Activated naive CD8-positive, alpha-beta T cell treated with anti-CD3 and anti-CD28 coated beads for 36 hours (primary cell): Measurements from ENCODE around the gene SFMBT1. TPM values are rescaled to one million over a fixed set of nuclear protein-coding genes. Genes with fewer than 3 reads are reported as not detected.

Experiments
- DNase-seq: peaks from one replicate; pipeline ENCODE4 v3.0.0; 2021
- H3K27ac Mint-ChIP-seq: one replicate; pipeline ENCODE4 v1.8.0; 2022; ENCODE audit warnings: mild to moderate bottlenecking, moderate library complexity, mixed read lengths
- H3K27me3 Mint-ChIP-seq: one replicate; pipeline ENCODE4 v1.8.0; 2022; ENCODE audit warnings: mild to moderate bottlenecking, mixed read lengths
- H3K36me3 Mint-ChIP-seq: one replicate; pipeline ENCODE4 v1.8.0; 2021; ENCODE audit warnings: mild to moderate bottlenecking, mixed read lengths
- H3K4me1 Mint-ChIP-seq: one replicate; pipeline ENCODE4 v1.8.0; 2021; ENCODE audit warnings: mixed read lengths
- H3K4me3 Mint-ChIP-seq: one replicate; pipeline ENCODE4 v1.8.0; 2022; ENCODE audit warnings: mild to moderate bottlenecking, moderate library complexity, mixed read lengths
- H3K9me3 Mint-ChIP-seq: one replicate; pipeline ENCODE4 v1.8.0; 2022; ENCODE audit warnings: mixed read lengths
- total RNA-seq, 2 experiments: library from RNA; stranded (reverse); gene quantifications; one replicate each; pipeline ENCODE4 v1.2.3, GENCODE V29; 2021

Gene SFMBT1
- total RNA-seq, 2 experiments from 2014 or later, result 19.7 to 21.9 TPM

DNA sequence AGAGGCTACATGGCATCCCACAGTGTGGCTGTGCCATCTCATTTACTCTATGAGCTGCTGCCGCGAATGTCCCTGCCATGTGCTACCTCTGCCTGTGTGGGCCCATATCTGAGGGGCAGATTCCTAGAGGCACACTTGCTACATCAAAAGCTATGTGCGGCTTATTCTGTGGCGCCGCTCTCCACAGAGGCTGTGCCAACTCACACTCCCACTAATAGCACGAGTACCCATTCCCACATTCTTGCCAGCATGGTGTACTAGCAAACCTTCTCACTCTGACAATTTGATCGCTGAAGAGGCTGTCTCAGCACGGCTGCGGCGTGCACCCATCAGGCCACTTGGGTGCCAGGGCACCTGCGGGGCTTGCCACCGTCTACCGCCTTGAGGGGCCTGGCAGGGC is 179.9 kb downstream of the SFMBT1 start:
- no peak overlapping the region for H3K4me3 Mint-ChIP-seq
- H3K36me3 Mint-ChIP-seq, result peaks cover 48% of the 10 kb centered on the region
- H3K9me3 Mint-ChIP-seq, result peaks cover 16% of the 10 kb centered on the region
- no peak overlapping the region for H3K27ac Mint-ChIP-seq
- H3K4me1 Mint-ChIP-seq, result peaks cover 2% of the 10 kb centered on the region
- no peaks in the 10 kb centered on the region for H3K27me3 Mint-ChIP-seq
- DNase-seq, result no peak

DNA sequence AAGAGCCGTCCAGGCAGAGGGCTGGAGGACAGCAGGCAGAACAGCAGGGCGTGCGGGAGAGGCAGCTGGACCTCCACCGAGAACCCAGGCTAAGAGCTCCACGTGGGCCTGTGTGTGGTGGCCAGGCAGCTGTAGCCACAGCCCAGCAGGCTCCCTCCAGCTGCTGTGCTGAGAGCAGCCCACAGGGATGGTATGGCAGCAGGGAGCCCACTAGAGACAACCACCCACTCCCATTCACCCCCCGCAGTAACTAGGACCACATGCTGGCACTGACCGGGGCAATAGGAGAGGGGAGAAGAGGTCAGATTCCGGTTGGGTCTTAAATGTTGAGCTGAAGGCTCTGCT is 185.5 kb downstream of the SFMBT1 start:
- Mint-ChIP-seq H3K9me3 (peaks cover 10% of the 10 kb centered on the region), H3K4me1 (no peaks in the 10 kb centered on the region), H3K36me3 (peaks cover 24% of the 10 kb centered on the region), H3K27me3 (no peaks in the 10 kb centered on the region), H3K4me3 (no peak overlapping the region), H3K27ac (no peak overlapping the region)
- no peak for DNase-seq

DNA sequence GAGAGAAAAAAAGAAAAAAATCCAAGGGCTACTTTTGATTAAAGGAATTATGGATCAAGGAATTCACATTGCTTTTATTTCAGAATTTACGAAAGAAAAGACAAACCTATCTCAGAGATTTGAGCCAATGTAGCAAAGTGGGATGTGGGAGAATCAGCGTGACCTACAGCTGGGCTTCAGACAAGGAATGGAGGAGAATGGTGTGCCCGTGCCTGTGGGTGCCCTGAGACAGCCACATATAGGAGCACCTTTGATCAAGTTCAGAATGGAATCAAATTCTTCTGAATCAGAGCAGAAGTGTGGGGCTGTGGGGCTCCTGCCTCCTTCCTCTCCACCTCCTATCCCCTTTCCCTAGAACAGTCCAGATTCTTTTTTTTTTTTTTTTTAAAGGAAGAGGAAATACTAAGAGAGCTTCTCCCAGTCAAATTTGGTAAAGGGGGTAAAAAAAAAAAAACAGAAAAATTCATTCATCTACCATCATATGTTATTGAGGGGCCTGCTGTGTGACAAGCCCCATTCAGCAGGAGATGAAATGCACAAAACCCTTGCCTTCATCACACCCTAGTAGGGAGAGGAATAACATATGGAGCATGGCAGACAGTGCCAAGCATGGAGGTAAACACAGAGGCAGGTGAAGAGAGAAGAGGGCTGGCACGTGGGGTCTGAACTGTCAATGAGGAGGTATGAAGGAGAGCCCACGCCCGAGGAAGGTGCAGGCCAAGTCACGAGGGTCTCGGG is 186.0 kb downstream of the SFMBT1 start:
- DNase-seq, result no peak
- Mint-ChIP-seq H3K4me1 (no peaks in the 10 kb centered on the region), H3K4me3 (no peak overlapping the region), H3K27ac (no peak overlapping the region), H3K36me3 (peaks cover 19% of the 10 kb centered on the region), H3K27me3 (no peaks in the 10 kb centered on the region), H3K9me3 (peaks cover 6% of the 10 kb centered on the region)

DNA sequence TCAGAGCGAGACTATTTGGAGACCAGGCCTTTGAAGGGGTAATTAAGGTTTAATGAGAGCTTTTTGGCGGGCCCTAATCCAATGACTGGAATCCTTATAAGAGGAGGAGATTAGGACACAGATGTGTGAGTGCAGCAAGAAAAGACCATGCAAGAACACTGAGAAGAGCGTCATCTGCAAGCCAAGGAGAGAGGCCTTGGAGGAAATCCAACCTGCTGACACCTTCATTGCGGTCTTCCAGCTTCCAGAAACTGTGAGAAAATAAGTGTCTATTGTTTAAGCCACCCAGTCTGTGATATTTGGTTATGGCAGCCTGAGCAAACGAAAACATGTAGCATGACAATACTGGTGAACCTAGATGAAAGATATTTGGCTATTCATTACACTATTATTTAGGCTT is 188.0 kb downstream of the SFMBT1 start:
- no peak overlapping the region for H3K27ac Mint-ChIP-seq

DNA sequence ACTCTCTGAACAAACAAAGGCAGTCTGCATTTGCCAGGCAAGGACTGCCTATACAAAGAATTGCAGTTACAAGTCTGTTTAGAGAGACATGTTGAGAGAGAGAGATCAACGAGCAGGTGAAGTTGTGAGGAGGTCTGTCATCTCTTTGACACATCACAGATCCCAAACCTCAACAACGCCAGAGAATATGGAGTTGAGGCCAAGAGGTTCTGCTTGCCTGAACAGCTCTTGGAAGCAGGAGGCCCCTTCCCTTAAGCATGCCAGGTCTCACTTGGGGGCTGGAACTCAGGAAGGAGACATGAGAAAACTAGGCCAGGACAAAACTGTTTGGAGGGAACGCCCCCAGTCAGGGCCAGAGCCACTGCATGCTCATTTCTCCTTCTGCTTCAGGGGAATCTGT is 188.7 kb downstream of the SFMBT1 start:
- Mint-ChIP-seq H3K4me3 (no peak overlapping the region), H3K9me3 (no peaks in the 10 kb centered on the region), H3K36me3 (peaks cover 2% of the 10 kb centered on the region), H3K27me3 (no peaks in the 10 kb centered on the region), H3K4me1 (no peaks in the 10 kb centered on the region), H3K27ac (no peak overlapping the region)
- DNase-seq, result no peak

More for the DNA sequence above, 188.0 kb downstream of the SFMBT1 start:
- H3K4me3 Mint-ChIP-seq, result no peak overlapping the region
- H3K4me1 Mint-ChIP-seq, result no peaks in the 10 kb centered on the region
- DNase-seq, result no peak
- no peaks in the 10 kb centered on the region for H3K9me3 Mint-ChIP-seq
- no peaks in the 10 kb centered on the region for H3K27me3 Mint-ChIP-seq
- peaks cover 4% of the 10 kb centered on the region for H3K36me3 Mint-ChIP-seq

DNA sequence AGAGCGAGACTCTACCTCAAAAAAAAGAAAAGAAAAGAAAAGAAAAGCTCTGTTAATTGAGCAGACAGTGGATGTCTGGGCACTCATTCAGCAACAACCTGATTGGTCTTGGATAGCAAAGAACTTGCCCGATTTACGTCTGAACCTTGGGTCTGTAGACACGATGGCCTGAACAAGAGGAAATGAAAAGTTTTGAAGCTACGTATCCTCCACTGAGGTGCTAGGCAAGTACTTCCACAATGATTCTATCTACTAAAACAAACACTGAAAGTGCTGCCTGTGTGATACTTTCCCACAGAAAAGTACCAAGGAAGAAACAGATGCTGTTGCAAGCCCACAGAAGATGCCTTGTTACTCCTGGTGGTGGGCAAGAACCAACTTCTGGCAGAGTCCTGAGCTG is 189.2 kb downstream of the SFMBT1 start:
- no peak for DNase-seq
- Mint-ChIP-seq H3K36me3 (peaks cover 4% of the 10 kb centered on the region), H3K4me1 (no peaks in the 10 kb centered on the region), H3K27ac (no peak overlapping the region), H3K9me3 (no peaks in the 10 kb centered on the region), H3K4me3 (no peak overlapping the region), H3K27me3 (no peaks in the 10 kb centered on the region)

DNA sequence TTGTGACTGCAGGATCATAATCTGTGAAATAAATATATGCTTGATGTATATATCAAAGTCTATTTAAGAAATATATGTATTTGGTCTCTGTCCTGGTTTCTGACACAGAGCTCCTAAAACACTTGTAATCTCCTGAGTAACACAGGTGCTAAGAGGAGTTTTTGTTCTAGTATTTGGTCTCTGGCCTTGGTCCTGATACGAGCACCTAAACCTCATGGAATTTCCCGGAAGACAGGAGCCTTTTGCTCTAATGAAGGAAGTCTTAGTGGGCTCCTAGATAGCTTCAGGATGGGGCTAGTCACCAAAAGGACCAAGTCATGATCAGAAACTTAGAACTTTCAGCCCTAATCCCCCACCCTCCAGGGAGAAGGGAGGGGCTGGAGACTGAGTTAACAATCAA is 191.9 kb downstream of the SFMBT1 start:
- H3K4me1 Mint-ChIP-seq, result no peaks in the 10 kb centered on the region
- DNase-seq, result no peak
- no peaks in the 10 kb centered on the region for H3K27me3 Mint-ChIP-seq
- H3K4me3 Mint-ChIP-seq, result no peak overlapping the region
- H3K9me3 Mint-ChIP-seq, result no peaks in the 10 kb centered on the region
- H3K36me3 Mint-ChIP-seq, result peaks cover 5% of the 10 kb centered on the region
- no peak overlapping the region for H3K27ac Mint-ChIP-seq

Other genes starting within 250 kb of the SFMBT1 start
- 1 to 10 TPM; 4.8 to 6.8 TPM for gene ITIH4, start 215.4 kb downstream of the SFMBT1 start, total RNA-seq
- 1 to 10 TPM in 1 of 2 experiments, under 1 TPM in 1; 0.91 to 1.0 TPM for gene MUSTN1, start 211.1 kb downstream of the SFMBT1 start, total RNA-seq
- 10 to 100 TPM; 23.6 to 30.0 TPM for gene STIMATE, start 148.5 kb downstream of the SFMBT1 start, total RNA-seq
- gene RFT1, start 84.4 kb upstream of the SFMBT1 start, total RNA-seq, result 10 to 100 TPM; 49.3 to 50.7 TPM
- gene PRKCD, start 115.1 kb upstream of the SFMBT1 start, total RNA-seq, result 10 to 100 TPM; 16.5 to 17.5 TPM
- gene TKT, start 209.9 kb upstream of the SFMBT1 start, total RNA-seq, result 100 to 1,000 TPM; 285 to 287 TPM